AML-193 (cell line): ENCODE data around the gene HOXB1.
"Not testable (repeated sequence)": the region's sequence is repeated elsewhere in the genome, so short reads cannot be mapped to it uniquely, and the experiment has no call there.

Source experiments
- DNase-seq, 2 experiments: peaks; one replicate each; lab custom pipeline; 2025; lab: John Stamatoyannopoulos, UW

HOXB1 gene

GRCh38 chr17:48494335-48494734 lies 36.5 kb downstream of the HOXB1 start:
- no peak for DNase-seq

DNA sequence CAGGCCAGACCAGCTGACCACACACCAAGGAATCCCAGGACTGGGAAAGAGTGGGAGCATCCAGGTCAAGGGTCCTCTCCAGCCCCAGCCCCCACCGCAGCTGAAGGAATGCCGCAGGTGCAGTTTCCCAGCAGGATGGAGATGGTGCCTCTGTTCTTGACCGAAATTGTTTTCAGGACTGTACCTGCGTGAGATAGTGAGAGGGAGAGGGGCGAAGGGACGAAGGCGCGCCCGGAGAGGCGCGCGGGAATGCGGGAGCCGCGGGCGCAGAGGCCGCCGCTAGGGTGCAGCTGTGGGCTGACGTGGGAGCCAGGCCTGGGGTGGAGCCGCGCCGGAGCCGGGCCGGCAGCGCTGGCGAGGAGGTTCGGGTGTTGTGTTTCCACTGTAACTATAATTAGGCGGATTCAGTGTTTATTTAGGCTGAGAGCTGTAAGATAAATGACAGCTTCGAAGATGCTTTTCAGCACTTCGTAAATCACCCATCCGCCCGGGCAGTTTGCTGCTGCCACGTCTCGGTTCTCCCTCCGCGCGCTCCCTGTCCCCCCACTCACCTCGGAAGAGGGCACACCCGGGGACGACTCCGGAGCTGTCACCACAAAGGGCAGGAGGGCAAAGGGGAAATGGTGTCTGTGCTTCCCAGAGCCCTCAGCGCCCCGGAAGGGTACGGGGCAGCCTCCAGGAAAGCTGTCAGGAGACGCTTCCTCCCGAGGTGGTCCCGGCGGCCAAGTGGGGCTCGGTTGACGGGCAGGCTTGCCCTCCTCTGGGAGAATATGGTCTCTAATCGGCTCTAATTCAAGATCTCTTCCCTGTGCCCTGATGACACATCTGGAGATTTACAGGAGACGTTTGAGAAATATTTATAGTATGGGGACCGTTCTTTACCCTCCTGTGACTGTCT lies 38.2 kb downstream of the HOXB1 start:
- no peak for DNase-seq

DNA sequence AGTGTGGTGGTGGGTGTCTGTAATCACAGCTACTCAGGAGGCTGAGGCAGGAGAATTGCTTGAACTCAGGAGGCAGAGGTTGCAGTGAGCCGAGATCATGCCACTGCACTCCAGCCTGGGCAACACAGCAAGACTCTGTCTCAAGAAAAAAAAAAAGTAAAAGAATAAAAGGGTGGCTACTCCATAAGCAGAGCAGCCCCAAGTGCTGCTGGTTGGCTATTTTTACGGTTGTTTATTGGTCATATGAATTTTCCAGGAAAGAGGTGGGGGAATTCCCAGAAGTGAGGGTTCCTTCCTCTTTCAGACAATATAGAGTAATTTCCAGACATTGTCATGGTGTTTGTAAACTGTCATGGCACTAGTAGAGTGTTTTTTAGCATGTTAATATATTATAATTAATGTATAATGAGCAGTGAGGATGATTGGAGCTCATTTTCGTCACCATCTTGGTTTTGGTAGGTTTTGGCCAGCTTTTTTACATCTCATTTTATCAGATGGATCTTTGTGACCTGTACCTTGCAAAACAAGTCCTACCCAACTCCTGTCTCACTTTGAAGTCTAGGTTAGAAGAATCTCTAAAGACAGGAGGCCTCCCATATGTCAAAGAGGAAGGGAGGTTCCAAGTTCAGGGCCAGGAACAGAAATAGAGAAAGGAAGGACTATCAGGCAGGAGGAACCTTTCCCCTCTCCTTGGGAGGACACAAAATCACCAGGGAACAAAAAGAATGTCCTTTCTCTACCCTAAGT lies 39.1 kb downstream of the HOXB1 start:
- DNase-seq, result no peak

GRCh38 chr17:48490451-48490892 lies 40.3 kb downstream of the HOXB1 start:
- no peak for DNase-seq

DNA sequence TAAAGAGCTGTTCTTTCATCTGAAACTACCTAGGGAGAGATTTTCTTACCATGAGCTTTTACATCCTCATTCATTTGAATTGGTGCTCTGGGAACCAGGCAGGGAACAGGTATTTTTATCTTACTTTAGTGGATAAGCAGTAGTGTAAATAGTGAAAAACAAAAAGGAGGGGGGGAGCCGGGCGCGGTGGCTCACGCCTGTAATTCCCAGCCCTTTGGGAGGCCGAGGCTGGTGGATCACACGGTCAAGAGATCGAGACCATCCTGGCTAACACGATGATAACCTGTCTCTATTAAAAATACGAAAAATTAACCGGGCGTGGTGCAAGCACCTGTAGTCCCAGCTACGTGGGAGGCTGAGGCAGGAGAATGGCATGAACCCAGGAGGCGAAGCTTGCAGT lies 41.0 kb downstream of the HOXB1 start:
- no peak for DNase-seq

DNA sequence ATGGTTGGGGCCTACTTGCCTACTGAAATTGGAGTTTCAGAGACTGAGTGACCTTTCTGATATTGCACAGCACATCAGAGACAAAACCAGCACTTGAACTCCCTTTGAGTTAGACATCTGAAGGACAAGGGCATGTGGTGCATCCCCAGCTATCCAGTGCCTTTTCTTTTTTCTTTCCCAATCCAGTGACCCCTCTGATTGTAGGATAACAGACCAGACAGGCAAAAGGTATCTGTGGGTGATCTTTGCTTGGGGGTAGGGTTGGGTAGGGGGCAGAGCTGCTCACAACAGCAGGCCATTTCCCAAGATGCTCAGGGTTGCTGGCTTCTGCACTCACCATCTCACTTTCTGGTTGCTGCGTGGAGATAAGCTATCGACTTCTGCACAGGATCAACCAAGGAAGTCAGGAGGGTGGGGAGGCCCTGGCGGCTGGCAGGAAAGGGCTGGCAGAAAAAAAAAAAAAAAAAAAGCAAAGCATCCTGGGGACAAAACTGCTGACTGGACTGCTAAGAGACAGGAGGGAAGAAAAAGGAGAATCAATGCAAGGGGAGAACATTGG lies 42.2 kb downstream of the HOXB1 start:
- no peak for DNase-seq

GRCh38 chr17:48487221-48487620 lies 43.6 kb downstream of the HOXB1 start:
- no peak for DNase-seq

DNA sequence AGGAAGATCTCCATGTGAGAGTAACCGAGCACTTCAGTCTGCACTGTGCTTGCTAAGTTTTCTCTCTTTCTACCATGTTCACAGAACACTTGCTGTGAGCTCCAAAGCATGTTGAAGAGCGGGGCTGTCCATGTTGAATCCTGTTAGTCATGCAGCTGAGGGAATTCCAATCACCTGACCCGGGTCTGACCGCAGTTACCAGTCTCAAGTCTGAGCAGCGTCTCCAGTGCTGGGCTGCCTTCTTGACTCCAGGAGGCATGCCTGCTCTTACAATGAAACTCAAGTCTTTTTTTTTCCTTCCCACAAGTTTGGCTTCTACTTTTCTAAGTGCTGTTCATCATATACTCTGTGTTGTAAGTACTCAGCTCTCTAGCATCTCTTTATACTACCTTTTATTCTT lies 44.3 kb downstream of the HOXB1 start:
- DNase-seq, result no peak

- DNase-seq, result no peak
Observed at GRCh38 chr17:48484850-48485249, 46.0 kb downstream of the HOXB1 start.

GRCh38 chr17:48484256-48484655 lies 46.6 kb downstream of the HOXB1 start:
- no peak for DNase-seq

- no peak for DNase-seq
Observed at GRCh38 chr17:48483471-48484131, 47.2 kb downstream of the HOXB1 start.

GRCh38 chr17:48483004-48483403 lies 47.8 kb downstream of the HOXB1 start:
- no peak for DNase-seq

GRCh38 chr17:48482301-48482700 lies 48.5 kb downstream of the HOXB1 start:
- DNase-seq, result not testable (repeated sequence)

GRCh38 chr17:48479014-48479402 lies 51.8 kb downstream of the HOXB1 start:
- DNase-seq, result no peak
